ENCODE data around the gene HIF1AN.

The HIF1AN gene

DNA sequence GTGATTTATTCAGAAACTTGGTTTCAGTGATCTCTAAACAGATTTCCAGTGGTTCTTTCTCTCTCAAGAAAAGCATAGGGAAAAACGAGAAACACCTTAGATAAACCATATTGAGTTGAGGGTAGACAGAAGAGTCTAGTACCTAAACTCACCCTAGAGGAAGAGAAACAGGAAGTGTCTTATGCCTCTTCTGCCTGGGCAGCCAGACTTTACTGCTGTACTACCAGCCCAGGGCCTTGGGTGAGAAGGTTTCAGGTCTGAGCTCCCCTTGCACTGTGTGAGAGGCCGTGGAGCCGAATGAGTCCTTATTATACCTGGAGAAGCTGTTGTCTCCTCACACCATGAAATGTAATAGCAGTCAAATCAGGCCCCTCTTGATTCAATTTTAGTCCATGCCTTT lies 18.2 kb downstream of the HIF1AN start:
- Histone ChIP-seq H3K4me3 (ENCODE audit: insufficient read depth in 1 of 2, low read depth in 1 of 2, low read length in 2 of 2) (no peak overlapping the region), H3K9ac (ENCODE audit: low read length) (no peak overlapping the region), H3K36me3 (ENCODE audit: control insufficient read depth in 1 of 2, insufficient read depth in 2 of 2, low read depth in 1 of 2, low read length in 2 of 2) (peaks cover 27 to 83% of the 10 kb centered on the region in 2 experiments), H3K27ac (ENCODE audit: low read length, poor library complexity, severe bottlenecking) (no peak overlapping the region), H2BK5ac (ENCODE audit: low read depth, low read length, poor library complexity, severe bottlenecking) (no peak overlapping the region), H2AK5ac (ENCODE audit: low read length, severe bottlenecking) (no peak overlapping the region), H2BK15ac (ENCODE audit: low read depth, poor library complexity, severe bottlenecking) (no peak overlapping the region), H3K14ac (ENCODE audit: low read length in 2 of 2) (no peak overlapping the region), H2BK120ac (ENCODE audit: low read depth, low read length) (no peak overlapping the region), H4K91ac (ENCODE audit: low read length) (no peak overlapping the region), H3K4me2 (ENCODE audit: low read length, poor library complexity, severe bottlenecking) (no peak overlapping the region), H2BK12ac (ENCODE audit: low read length in 2 of 2) (no peak overlapping the region), H2AFZ (ENCODE audit: low read depth, low read length) (no peak overlapping the region), H4K8ac (ENCODE audit: low read length) (no peak overlapping the region), H3K18ac (ENCODE audit: low read depth in 1 of 2, low read length in 2 of 2) (no peak overlapping the region), H3K4ac (ENCODE audit: low read depth in 1 of 2, low read length in 2 of 2) (no peak overlapping the region), H3K9me3 (ENCODE audit: control insufficient read depth, low read length) (no peaks in the 10 kb centered on the region), H3K79me1 (replicated peaks; ENCODE audit: low read length, poor library complexity, severe bottlenecking) (peaks cover 7% of the 10 kb centered on the region), H3K23ac (ENCODE audit: low read length in 2 of 2) (no peak overlapping the region), H3K27me3 (ENCODE audit: control insufficient read depth in 1 of 2, insufficient read depth in 1 of 2, low read length in 2 of 2) (no peaks in the 10 kb centered on the region), H3K4me1 (ENCODE audit: control insufficient read depth, insufficient read depth, low read depth, low read length) (no peaks in the 10 kb centered on the region)
- no peak for DNase-seq
- WGBS = 97% methylated on average over 3 of the region's 3 CpGs

- Histone ChIP-seq H3K4me1 (ENCODE audit: control insufficient read depth, insufficient read depth, low read depth, low read length) (no peaks in the 10 kb centered on the region), H2BK120ac (ENCODE audit: low read depth, low read length) (no peak overlapping the region), H3K14ac (ENCODE audit: low read length in 2 of 2) (no peak overlapping the region), H2BK12ac (ENCODE audit: low read length in 2 of 2) (no peak overlapping the region), H4K8ac (ENCODE audit: low read length) (no peak overlapping the region), H3K4ac (ENCODE audit: low read depth in 1 of 2, low read length in 2 of 2) (no peak overlapping the region), H3K27ac (ENCODE audit: low read length, poor library complexity, severe bottlenecking) (no peak overlapping the region), H3K79me1 (replicated peaks; ENCODE audit: low read length, poor library complexity, severe bottlenecking) (peaks cover 7% of the 10 kb centered on the region), H2BK5ac (ENCODE audit: low read depth, low read length, poor library complexity, severe bottlenecking) (no peak overlapping the region), H2AK5ac (ENCODE audit: low read length, severe bottlenecking) (no peak overlapping the region), H3K4me2 (ENCODE audit: low read length, poor library complexity, severe bottlenecking) (no peak overlapping the region), H3K27me3 (ENCODE audit: control insufficient read depth in 1 of 2, insufficient read depth in 1 of 2, low read length in 2 of 2) (no peaks in the 10 kb centered on the region), H3K9me3 (ENCODE audit: control insufficient read depth, low read length) (no peaks in the 10 kb centered on the region), H3K18ac (ENCODE audit: low read depth in 1 of 2, low read length in 2 of 2) (no peak overlapping the region), H3K4me3 (ENCODE audit: insufficient read depth in 1 of 2, low read depth in 1 of 2, low read length in 2 of 2) (no peak overlapping the region), H3K23ac (ENCODE audit: low read length in 2 of 2) (no peak overlapping the region), H2BK15ac (ENCODE audit: low read depth, poor library complexity, severe bottlenecking) (no peak overlapping the region), H3K36me3 (ENCODE audit: control insufficient read depth in 1 of 2, insufficient read depth in 2 of 2, low read depth in 1 of 2, low read length in 2 of 2) (peaks cover 23 to 74% of the 10 kb centered on the region in 2 experiments), H3K9ac (ENCODE audit: low read length) (no peak overlapping the region), H2AFZ (ENCODE audit: low read depth, low read length) (no peak overlapping the region), H4K91ac (ENCODE audit: low read length) (no peak overlapping the region)
- DNase-seq = no peak
- 95% methylated on average over 2 of the region's 2 CpGs for WGBS
Observed at GRCh38 chr10:100554902-100555301, 19.2 kb downstream of the HIF1AN start.

DNA sequence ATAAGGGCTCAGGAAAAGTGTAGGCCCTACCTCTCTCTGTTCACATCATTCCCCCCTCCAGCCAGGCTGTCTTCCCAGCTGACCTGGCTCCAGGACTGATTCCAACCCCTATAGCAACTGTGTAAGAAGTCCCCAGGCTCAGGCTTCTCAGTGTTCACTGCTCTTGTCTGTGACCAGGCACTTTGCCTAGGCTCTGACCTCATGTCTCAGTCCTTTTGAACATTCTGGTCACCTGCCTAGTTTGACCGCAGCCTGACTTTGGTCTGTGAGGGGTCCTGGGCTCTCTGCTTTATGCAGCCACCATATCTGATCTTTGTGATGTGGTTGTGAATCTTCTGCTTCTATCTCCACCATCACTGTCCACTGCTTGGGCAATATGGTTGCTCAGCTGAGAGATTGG lies 24.5 kb downstream of the HIF1AN start:
- no peak overlapping the region for H2AK5ac ChIP-seq (ENCODE audit: low read length, severe bottlenecking)
- H3K79me1 ChIP-seq (replicated peaks; ENCODE audit: low read length, poor library complexity, severe bottlenecking) = no peaks in the 10 kb centered on the region
- no peak overlapping the region for H4K91ac ChIP-seq (ENCODE audit: low read length)
- H3K4me3 ChIP-seq (ENCODE audit: insufficient read depth in 1 of 2, low read depth in 1 of 2, low read length in 2 of 2) = no peak overlapping the region
- H3K4ac ChIP-seq (ENCODE audit: low read depth in 1 of 2, low read length in 2 of 2) = no peak overlapping the region
- no peak overlapping the region for H2AFZ ChIP-seq (ENCODE audit: low read depth, low read length)
- H3K14ac ChIP-seq (ENCODE audit: low read length in 2 of 2) = no peak overlapping the region
- H2BK5ac ChIP-seq (ENCODE audit: low read depth, low read length, poor library complexity, severe bottlenecking) = no peak overlapping the region
- no peak overlapping the region for H3K9ac ChIP-seq (ENCODE audit: low read length)
- H4K8ac ChIP-seq (ENCODE audit: low read length) = no peak overlapping the region
- H2BK12ac ChIP-seq (ENCODE audit: low read length in 2 of 2) = no peak overlapping the region
- H3K23ac ChIP-seq (ENCODE audit: low read length in 2 of 2) = no peak overlapping the region
- peaks cover 9% of the 10 kb centered on the region for H3K4me1 ChIP-seq (ENCODE audit: control insufficient read depth, insufficient read depth, low read depth, low read length)
- H3K18ac ChIP-seq (ENCODE audit: low read depth in 1 of 2, low read length in 2 of 2) = no peak overlapping the region
- H2BK120ac ChIP-seq (ENCODE audit: low read depth, low read length) = no peak overlapping the region
- 100% methylated on average over 1 of the region's 1 CpG for WGBS
- H2BK15ac ChIP-seq (ENCODE audit: low read depth, poor library complexity, severe bottlenecking) = no peak overlapping the region
- H3K27ac ChIP-seq (ENCODE audit: low read length, poor library complexity, severe bottlenecking) = no peak overlapping the region
- H3K9me3 ChIP-seq (ENCODE audit: control insufficient read depth, low read length) = no peaks in the 10 kb centered on the region
- DNase-seq = no peak
- H3K36me3 ChIP-seq (ENCODE audit: control insufficient read depth in 1 of 2, insufficient read depth in 2 of 2, low read depth in 1 of 2, low read length in 2 of 2) = peaks cover 17 to 33% of the 10 kb centered on the region in 2 experiments
- peaks cover 17 to 39% of the 10 kb centered on the region in 2 experiments for H3K27me3 ChIP-seq (ENCODE audit: control insufficient read depth in 1 of 2, insufficient read depth in 1 of 2, low read length in 2 of 2)
- H3K4me2 ChIP-seq (ENCODE audit: low read length, poor library complexity, severe bottlenecking) = no peak overlapping the region

DNA sequence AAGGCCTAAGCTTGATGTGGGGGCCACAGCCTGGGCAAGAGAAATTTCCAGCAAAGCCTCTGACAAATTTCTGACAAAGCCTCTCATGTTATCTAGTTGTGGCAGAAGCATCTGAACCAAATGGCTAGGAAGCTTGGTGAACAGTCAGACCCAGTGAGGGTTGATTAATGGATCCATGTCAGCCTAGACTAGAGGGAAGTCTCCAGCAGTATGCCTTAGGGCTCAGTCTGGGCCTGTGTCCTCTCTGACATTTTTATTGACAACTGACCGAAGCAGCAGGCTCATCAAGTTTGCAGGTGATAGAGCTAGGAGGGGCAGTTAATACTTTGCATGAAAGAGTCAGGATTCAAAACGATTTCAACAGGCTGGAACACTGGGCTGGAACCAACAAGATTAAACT lies 25.3 kb downstream of the HIF1AN start:
- no peak overlapping the region for H2AK5ac ChIP-seq (ENCODE audit: low read length, severe bottlenecking)
- peak overlapping the region in 1 of 2 experiments; percentile 11 for H2BK12ac ChIP-seq (ENCODE audit: low read length in 2 of 2)
- H3K4ac ChIP-seq (ENCODE audit: low read depth in 1 of 2, low read length in 2 of 2) = no peak overlapping the region
- H3K36me3 ChIP-seq (ENCODE audit: control insufficient read depth in 1 of 2, insufficient read depth in 2 of 2, low read depth in 1 of 2, low read length in 2 of 2) = peaks cover 17 to 28% of the 10 kb centered on the region in 2 experiments
- no peak overlapping the region for H3K18ac ChIP-seq (ENCODE audit: low read depth in 1 of 2, low read length in 2 of 2)
- no peaks in the 10 kb centered on the region for H3K9me3 ChIP-seq (ENCODE audit: control insufficient read depth, low read length)
- no peak overlapping the region for H2BK120ac ChIP-seq (ENCODE audit: low read depth, low read length)
- H3K27me3 ChIP-seq (ENCODE audit: control insufficient read depth in 1 of 2, insufficient read depth in 1 of 2, low read length in 2 of 2) = peaks cover 24 to 47% of the 10 kb centered on the region in 2 experiments
- no peak overlapping the region for H3K4me2 ChIP-seq (ENCODE audit: low read length, poor library complexity, severe bottlenecking)
- H4K91ac ChIP-seq (ENCODE audit: low read length) = no peak overlapping the region
- no peak overlapping the region for H2BK15ac ChIP-seq (ENCODE audit: low read depth, poor library complexity, severe bottlenecking)
- no peaks in the 10 kb centered on the region for H3K79me1 ChIP-seq (replicated peaks; ENCODE audit: low read length, poor library complexity, severe bottlenecking)
- H3K4me3 ChIP-seq (ENCODE audit: insufficient read depth in 1 of 2, low read depth in 1 of 2, low read length in 2 of 2) = no peak overlapping the region
- H4K8ac ChIP-seq (ENCODE audit: low read length) = no peak overlapping the region
- H3K23ac ChIP-seq (ENCODE audit: low read length in 2 of 2) = no peak overlapping the region
- WGBS = 79% methylated on average over 2 of the region's 2 CpGs
- H2BK5ac ChIP-seq (ENCODE audit: low read depth, low read length, poor library complexity, severe bottlenecking) = no peak overlapping the region
- no peak overlapping the region for H2AFZ ChIP-seq (ENCODE audit: low read depth, low read length)
- H3K4me1 ChIP-seq (ENCODE audit: control insufficient read depth, insufficient read depth, low read depth, low read length) = peaks cover 9% of the 10 kb centered on the region
- no peak overlapping the region for H3K27ac ChIP-seq (ENCODE audit: low read length, poor library complexity, severe bottlenecking)
- no peak overlapping the region for H3K9ac ChIP-seq (ENCODE audit: low read length)
- no peak for DNase-seq
- no peak overlapping the region for H3K14ac ChIP-seq (ENCODE audit: low read length in 2 of 2)
